Osteoblast (primary cell): ENCODE data around the gene CEBPE. TPM values are rescaled to one million over a fixed set of nuclear protein-coding genes. Genes with fewer than 3 reads are reported as not detected.

ENCODE experiments used
- DNase-seq: peaks from one replicate; pipeline ENCODE4 v3.0.0; 2011; ENCODE audit warnings: low spot score, mixed read lengths; ENCODE audit not compliant: insufficient read length; ENCODE audit errors: missing footprints
- H2AFZ ChIP-seq: 2 replicates; pipeline ENCODE4 v1.6.0; 2011; ENCODE audit warnings: mild to moderate bottlenecking, low read length
- H3K27ac ChIP-seq: 2 replicates; pipeline ENCODE4 v1.5.1; 2011; ENCODE audit warnings: mild to moderate bottlenecking, low read depth, low read length, moderate library complexity
- H3K27me3 ChIP-seq: 2 replicates; pipeline ENCODE4 v1.6.0; 2012; ENCODE audit warnings: mild to moderate bottlenecking, control low read depth, inconsistent platforms, low read length, moderate library complexity; ENCODE audit not compliant: insufficient read depth
- H3K36me3 ChIP-seq: 2 replicates; pipeline ENCODE4 v1.5.1; 2011; ENCODE audit warnings: mild to moderate bottlenecking, low read length, control low read depth, moderate library complexity; ENCODE audit not compliant: insufficient read depth
- H3K4me1 ChIP-seq: 2 replicates; pipeline ENCODE4 v1.5.1; 2011; ENCODE audit warnings: mild to moderate bottlenecking, low read length, control low read depth, moderate library complexity; ENCODE audit not compliant: insufficient read depth
- H3K4me2 ChIP-seq: 2 replicates; pipeline ENCODE4 v1.6.0; 2011; ENCODE audit warnings: mild to moderate bottlenecking, low read length; ENCODE audit not compliant: insufficient read depth
- H3K4me3 ChIP-seq: fragments of 200-600 bp; sonication (generic); 3 replicates; pipeline ENCODE4 v1.5.1; 2012; ENCODE audit warnings: mild to moderate bottlenecking, low read length, inconsistent platforms; ENCODE audit not compliant: insufficient read depth
- H3K79me2 ChIP-seq: 2 replicates; pipeline ENCODE4 v1.6.0; 2012; ENCODE audit warnings: mild to moderate bottlenecking, low read length, control low read depth, inconsistent platforms; ENCODE audit not compliant: insufficient read depth
- H3K9me3 ChIP-seq: 2 replicates; pipeline ENCODE4 v1.5.1; 2011; ENCODE audit warnings: low read depth, low read length, control low read depth
- H4K20me1 ChIP-seq: 2 replicates; pipeline ENCODE4 v1.6.0; 2012; ENCODE audit warnings: mild to moderate bottlenecking, low read length, control low read depth; ENCODE audit not compliant: insufficient read depth
- CTCF ChIP-seq: IDR thresholded peaks from 2 replicates; pipeline ENCODE4 v1.5.1; 2011; ENCODE audit warnings: mild to moderate bottlenecking, low read depth, low read length, moderate library complexity; ENCODE audit errors: extremely low read depth
- total RNA-seq: library from RNA; depleted of rRNA; stranded (reverse); fragments of >200 nt; gene quantifications from 2 replicates; pipeline ENCODE4 v1.2.3, GENCODE V29; 2012

The CEBPE gene
- total RNA-seq, 1 donor = not detected

GRCh38 chr14:23139874-23140273, 20.8 kb upstream of the CEBPE start:
- H3K27me3 ChIP-seq = peaks cover 6% of the 10 kb centered on the region
- no peak for DNase-seq
- TF ChIP-seq CTCF = no peak
- H3K79me2 ChIP-seq = no peaks in the 10 kb centered on the region
- no peaks in the 10 kb centered on the region for H4K20me1 ChIP-seq
- peaks cover 6% of the 10 kb centered on the region for H3K4me1 ChIP-seq
- no peaks in the 10 kb centered on the region for H3K36me3 ChIP-seq
- no peak overlapping the region for H3K4me2 ChIP-seq
- H2AFZ ChIP-seq = no peak overlapping the region
- no peaks in the 10 kb centered on the region for H3K9me3 ChIP-seq
- no peak overlapping the region for H3K4me3 ChIP-seq
- no peak overlapping the region for H3K27ac ChIP-seq

- H2AFZ ChIP-seq = no peak overlapping the region
- no peaks in the 10 kb centered on the region for H3K36me3 ChIP-seq
- no peak for TF ChIP-seq CTCF
- peaks cover 6% of the 10 kb centered on the region for H3K4me1 ChIP-seq
- no peak overlapping the region for H3K4me3 ChIP-seq
- no peaks in the 10 kb centered on the region for H3K9me3 ChIP-seq
- H4K20me1 ChIP-seq = no peaks in the 10 kb centered on the region
- H3K27me3 ChIP-seq = peaks cover 2% of the 10 kb centered on the region
- no peaks in the 10 kb centered on the region for H3K79me2 ChIP-seq
- DNase-seq = no peak
- no peak overlapping the region for H3K27ac ChIP-seq
- no peak overlapping the region for H3K4me2 ChIP-seq
These were observed 18.9 kb upstream of the CEBPE start for GRCh38 chr14:23137813-23138535.

GRCh38 chr14:23137192-23137812, 18.2 kb upstream of the CEBPE start:
- Histone ChIP-seq H3K27me3 (no peaks in the 10 kb centered on the region), H4K20me1 (no peaks in the 10 kb centered on the region), H3K79me2 (no peaks in the 10 kb centered on the region), H3K36me3 (no peaks in the 10 kb centered on the region), H3K4me1 (peaks cover 6% of the 10 kb centered on the region), H3K4me3 (no peak overlapping the region), H3K4me2 (no peak overlapping the region), H3K27ac (no peak overlapping the region), H3K9me3 (no peaks in the 10 kb centered on the region), H2AFZ (no peak overlapping the region)
- no peak for DNase-seq
- no peak for TF ChIP-seq CTCF

- H3K4me3 ChIP-seq = no peak overlapping the region
- H3K27me3 ChIP-seq = no peaks in the 10 kb centered on the region
- DNase-seq = no peak
- no peak for TF ChIP-seq CTCF
- H3K27ac ChIP-seq = no peak overlapping the region
- H4K20me1 ChIP-seq = no peaks in the 10 kb centered on the region
- H3K79me2 ChIP-seq = no peaks in the 10 kb centered on the region
- no peak overlapping the region for H2AFZ ChIP-seq
- H3K36me3 ChIP-seq = no peaks in the 10 kb centered on the region
- H3K4me2 ChIP-seq = no peak overlapping the region
- no peaks in the 10 kb centered on the region for H3K4me1 ChIP-seq
- no peaks in the 10 kb centered on the region for H3K9me3 ChIP-seq
These were observed 17.6 kb upstream of the CEBPE start for GRCh38 chr14:23136566-23137133.
